Spleen (tissue), 7 donors: ENCODE results near the gene SLC1A3.

ENCODE experiments used
- POLR2A ChIP-seq, 3 donors: fragments of 450-650 bp; IDR thresholded peaks; one replicate each; pipeline ENCODE4 v1.5.1; 2017; ENCODE audit warnings: antibody characterized with exemption in 3 of 3, mild to moderate bottlenecking in 1 of 3
- POLR2AphosphoS5 ChIP-seq, 3 donors: sonication (generic); formaldehyde crosslinking; IDR thresholded peaks; one replicate each; pipeline ENCODE4 v1.5.1; 2017; ENCODE audit warnings: antibody characterized with exemption in 3 of 3
- TF ChIP-seq, protein P1 (sequence below), 11 experiments: fragments of 200-600 bp in 7 of 11; fragments of 450-650 bp in 4 of 11; sonication (generic) in 4 of 11; IDR thresholded peaks in 8 of 11; conservative IDR thresholded peaks in 3 of 11; 1 replicate in 7 of 11; 2 replicates in 4 of 11; pipeline versions ENCODE4 v1.4.0 to v1.8.0; 2016 to 2021; ENCODE audit warnings: antibody characterized with exemption in 11 of 11, inconsistent platforms in 4 of 11, mild to moderate bottlenecking in 1 of 11
- donor health status: DM: no; HTN: no; CAD: no; lungs with moderate emphysema.
- donor health status: DM: no; HTN: no; CAD: no.
- donor health status: DM: no; HTN: no; CAD: no.

- TF ChIP-seq, protein P1, sequence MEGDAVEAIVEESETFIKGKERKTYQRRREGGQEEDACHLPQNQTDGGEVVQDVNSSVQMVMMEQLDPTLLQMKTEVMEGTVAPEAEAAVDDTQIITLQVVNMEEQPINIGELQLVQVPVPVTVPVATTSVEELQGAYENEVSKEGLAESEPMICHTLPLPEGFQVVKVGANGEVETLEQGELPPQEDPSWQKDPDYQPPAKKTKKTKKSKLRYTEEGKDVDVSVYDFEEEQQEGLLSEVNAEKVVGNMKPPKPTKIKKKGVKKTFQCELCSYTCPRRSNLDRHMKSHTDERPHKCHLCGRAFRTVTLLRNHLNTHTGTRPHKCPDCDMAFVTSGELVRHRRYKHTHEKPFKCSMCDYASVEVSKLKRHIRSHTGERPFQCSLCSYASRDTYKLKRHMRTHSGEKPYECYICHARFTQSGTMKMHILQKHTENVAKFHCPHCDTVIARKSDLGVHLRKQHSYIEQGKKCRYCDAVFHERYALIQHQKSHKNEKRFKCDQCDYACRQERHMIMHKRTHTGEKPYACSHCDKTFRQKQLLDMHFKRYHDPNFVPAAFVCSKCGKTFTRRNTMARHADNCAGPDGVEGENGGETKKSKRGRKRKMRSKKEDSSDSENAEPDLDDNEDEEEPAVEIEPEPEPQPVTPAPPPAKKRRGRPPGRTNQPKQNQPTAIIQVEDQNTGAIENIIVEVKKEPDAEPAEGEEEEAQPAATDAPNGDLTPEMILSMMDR (IDR thresholded peaks at IDR 0.05 in 8 of 11, conservative IDR thresholded peaks at IDR 0.05 in 3 of 11), result no peak
- TF ChIP-seq POLR2AphosphoS5 (IDR thresholded peaks at IDR 0.05), result no peak
- TF ChIP-seq POLR2A (IDR thresholded peaks at IDR 0.05), result no peak
These were observed 100.3 kb downstream of the SLC1A3 start for GRCh38 chr5:36706662-36707061.
